GM18499 (cell line): ENCODE results near the gene COL6A3.
"Not testable (repeated sequence)": the region's sequence is repeated elsewhere in the genome, so short reads cannot be mapped to it uniquely, and the experiment has no call there.

ENCODE experiments used
- ATAC-seq: cut with Tn5 transposase; IDR thresholded peaks from one replicate; pipeline ENCODE4 v1.9.1; 2021; ENCODE audit warnings: moderate number of reproducible peaks; ENCODE audit not compliant: insufficient read depth, unreplicated experiment

Gene COL6A3

GRCh38 chr2:237321746-237322145 is 92.2 kb downstream of the COL6A3 start:
- no peak for ATAC-seq

- no peak for ATAC-seq
These were observed 93.0 kb downstream of the COL6A3 start for GRCh38 chr2:237320801-237321560.

GRCh38 chr2:237319887-237320286 is 94.1 kb downstream of the COL6A3 start:
- no peak for ATAC-seq

- ATAC-seq: no peak
These were observed 94.7 kb downstream of the COL6A3 start for GRCh38 chr2:237319086-237319820.

- no peak for ATAC-seq
These were observed 97.6 kb downstream of the COL6A3 start for GRCh38 chr2:237316339-237316738.

GRCh38 chr2:237315829-237316225 is 98.1 kb downstream of the COL6A3 start:
- ATAC-seq: no peak

- no peak for ATAC-seq
These were observed 98.7 kb downstream of the COL6A3 start for GRCh38 chr2:237315170-237315828.

- ATAC-seq: no peak
These were observed 99.3 kb downstream of the COL6A3 start for GRCh38 chr2:237314681-237315080.

- ATAC-seq: no peak
These were observed 99.8 kb downstream of the COL6A3 start for GRCh38 chr2:237314198-237314597.

- no peak for ATAC-seq
These were observed 101.8 kb downstream of the COL6A3 start for GRCh38 chr2:237312021-237312755.

- no peak for ATAC-seq
These were observed 103.3 kb downstream of the COL6A3 start for GRCh38 chr2:237310515-237311114.

GRCh38 chr2:237309416-237309815 is 104.5 kb downstream of the COL6A3 start:
- no peak for ATAC-seq

GRCh38 chr2:237309011-237309410 is 105.0 kb downstream of the COL6A3 start:
- no peak for ATAC-seq

- no peak for ATAC-seq
These were observed 106.5 kb downstream of the COL6A3 start for GRCh38 chr2:237307474-237307873.

GRCh38 chr2:237306787-237307170 is 107.2 kb downstream of the COL6A3 start:
- ATAC-seq: no peak

- ATAC-seq: no peak
These were observed 107.7 kb downstream of the COL6A3 start for GRCh38 chr2:237306083-237306786.

- ATAC-seq: no peak
These were observed 108.4 kb downstream of the COL6A3 start for GRCh38 chr2:237305579-237305978.

- ATAC-seq: no peak
These were observed 109.0 kb downstream of the COL6A3 start for GRCh38 chr2:237304763-237305514.

GRCh38 chr2:237303244-237303643 is 110.7 kb downstream of the COL6A3 start:
- not testable (repeated sequence) for ATAC-seq
